ENCODE data around the gene HACD4. TPM values are rescaled to one million over a fixed set of nuclear protein-coding genes. Genes with fewer than 3 reads are reported as not detected.

HACD4 gene
- total and polyA plus RNA-seq, 8 donors: 0.29 to 12.1 (median 4.7) TPM

DNA sequence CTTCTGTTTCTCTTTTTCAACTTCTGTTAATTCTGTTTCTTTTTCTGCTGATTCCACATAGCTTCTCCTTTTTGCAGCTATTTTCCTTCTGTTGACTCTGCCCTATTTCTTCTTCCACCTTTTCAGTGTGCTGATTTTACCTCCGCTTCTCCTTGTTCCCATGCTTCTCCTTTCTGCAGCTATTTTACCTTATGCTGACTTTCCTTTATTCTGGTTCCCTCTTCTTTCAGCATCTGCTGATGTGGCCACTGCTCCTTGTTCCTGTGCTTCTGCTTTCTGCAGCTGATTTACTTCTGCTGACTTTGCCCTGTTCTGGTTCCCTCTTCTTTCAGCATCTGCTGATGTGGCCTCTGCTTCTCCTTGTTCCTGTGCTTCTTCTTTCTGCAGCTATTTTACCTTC is 58.8 kb downstream of the HACD4 start:
- 94 to 100% (median 98%) methylated on average over 1 of the region's 1 CpG for WGBS, 5 donors
- no peaks in the 10 kb centered on the region for H3K4me1 ChIP-seq

DNA sequence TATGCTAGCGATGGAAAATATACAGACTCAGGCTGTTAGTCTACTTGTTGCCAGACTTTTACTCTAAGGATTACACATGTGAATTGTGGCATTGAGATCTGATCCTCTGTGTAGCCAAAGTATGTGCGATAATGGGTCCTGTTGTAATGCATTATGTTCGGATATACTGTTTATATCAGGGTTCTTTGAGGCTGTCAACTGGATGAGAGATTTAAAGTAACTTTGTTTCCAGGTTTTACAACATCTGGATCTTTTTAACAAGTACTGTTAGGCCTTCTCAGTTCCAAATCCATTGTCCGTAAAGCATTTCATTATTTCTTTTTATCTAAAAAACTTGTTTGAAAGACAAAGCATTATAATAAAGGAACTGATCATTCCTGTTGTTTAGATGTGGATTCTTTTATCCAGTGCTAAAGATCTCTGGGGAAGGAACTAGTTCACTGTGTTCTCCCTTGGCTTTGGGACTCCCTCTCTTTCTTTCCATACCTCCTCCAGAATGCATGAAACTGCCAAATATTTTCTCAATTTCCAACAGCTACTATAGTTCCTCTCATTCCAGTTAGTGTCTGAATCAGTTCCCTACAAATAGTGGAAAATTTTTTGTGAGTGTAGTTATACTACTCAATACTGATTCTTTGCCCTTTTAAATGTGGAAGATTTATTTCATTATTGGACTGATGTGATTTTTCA is 68.8 kb downstream of the HACD4 start:
- Histone ChIP-seq H3K27me3 (no peaks in the 10 kb centered on the region), H3K4me3 (no peak overlapping the region), H3K36me3 (peaks cover 0 to 7% (median 1%) of the 10 kb centered on the region in 4 donors), H3K27ac (no peak overlapping the region), H3K9me3 (no peaks in the 10 kb centered on the region), H3K4me1 (no peaks in the 10 kb centered on the region)
- 74 to 84% (median 83%) methylated on average over 4 of the region's 4 CpGs for WGBS, 5 donors
- DNase-seq: peak in 1 of 2 donors; percentile 43
- TF ChIP-seq EP300 (IDR thresholded peaks at IDR 0.05): no peak
- TF ChIP-seq POLR2AphosphoS5 (IDR thresholded peaks at IDR 0.05): no peak
- no peak for TF ChIP-seq POLR2A (IDR thresholded peaks at IDR 0.05)
- TF ChIP-seq, protein P1, sequence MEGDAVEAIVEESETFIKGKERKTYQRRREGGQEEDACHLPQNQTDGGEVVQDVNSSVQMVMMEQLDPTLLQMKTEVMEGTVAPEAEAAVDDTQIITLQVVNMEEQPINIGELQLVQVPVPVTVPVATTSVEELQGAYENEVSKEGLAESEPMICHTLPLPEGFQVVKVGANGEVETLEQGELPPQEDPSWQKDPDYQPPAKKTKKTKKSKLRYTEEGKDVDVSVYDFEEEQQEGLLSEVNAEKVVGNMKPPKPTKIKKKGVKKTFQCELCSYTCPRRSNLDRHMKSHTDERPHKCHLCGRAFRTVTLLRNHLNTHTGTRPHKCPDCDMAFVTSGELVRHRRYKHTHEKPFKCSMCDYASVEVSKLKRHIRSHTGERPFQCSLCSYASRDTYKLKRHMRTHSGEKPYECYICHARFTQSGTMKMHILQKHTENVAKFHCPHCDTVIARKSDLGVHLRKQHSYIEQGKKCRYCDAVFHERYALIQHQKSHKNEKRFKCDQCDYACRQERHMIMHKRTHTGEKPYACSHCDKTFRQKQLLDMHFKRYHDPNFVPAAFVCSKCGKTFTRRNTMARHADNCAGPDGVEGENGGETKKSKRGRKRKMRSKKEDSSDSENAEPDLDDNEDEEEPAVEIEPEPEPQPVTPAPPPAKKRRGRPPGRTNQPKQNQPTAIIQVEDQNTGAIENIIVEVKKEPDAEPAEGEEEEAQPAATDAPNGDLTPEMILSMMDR (IDR thresholded peaks at IDR 0.05): no peak
- intact Hi-C loops (cut with DNase I; ENCODE audit: low total_unique reads): no loop called here

More for the DNA sequence above, 58.8 kb downstream of the HACD4 start:
- Histone ChIP-seq H3K27ac (no peak overlapping the region), H3K9me3 (no peaks in the 10 kb centered on the region), H3K36me3 (peaks cover 5 to 16% (median 14%) of the 10 kb centered on the region in 4 donors), H3K27me3 (no peaks in the 10 kb centered on the region), H3K4me3 (no peak overlapping the region)
- no peak for DNase-seq
- TF ChIP-seq POLR2A (IDR thresholded peaks at IDR 0.05): no peak
- intact Hi-C loops (cut with DNase I; ENCODE audit: low total_unique reads): no loop called here

GRCh38 chr9:20950707-20951106 is 80.7 kb downstream of the HACD4 start:
- intact Hi-C loops (cut with DNase I; ENCODE audit: low total_unique reads): no loop called here
- Histone ChIP-seq H3K4me3 (no peak overlapping the region), H3K27ac (no peak overlapping the region), H3K27me3 (no peaks in the 10 kb centered on the region), H3K36me3 (peaks cover 0 to 59% (median 17%) of the 10 kb centered on the region in 4 donors), H3K4me1 (no peaks in the 10 kb centered on the region), H3K9me3 (no peaks in the 10 kb centered on the region)
- TF ChIP-seq EP300 (IDR thresholded peaks at IDR 0.05): no peak
- no peak for TF ChIP-seq POLR2A (IDR thresholded peaks at IDR 0.05)
- TF ChIP-seq, protein P1 (IDR thresholded peaks at IDR 0.05): no peak
- TF ChIP-seq POLR2AphosphoS5 (IDR thresholded peaks at IDR 0.05): no peak
- DNase-seq: no peak
- 86 to 98% (median 92%) methylated on average over 2 of the region's 2 CpGs for WGBS, 5 donors

Other genes with a start within 250 kb of the HACD4 start
- not detected for gene IFNB1, start 46.3 kb upstream of the HACD4 start, total RNA-seq
- gene IFNB1, start 46.3 kb upstream of the HACD4 start, polyA plus RNA-seq: not detected
- gene IFNW1, start 110.2 kb upstream of the HACD4 start, total RNA-seq: not detected
- not detected for gene IFNW1, start 110.2 kb upstream of the HACD4 start, polyA plus RNA-seq
- not detected for gene IFNA21, start 135.0 kb upstream of the HACD4 start, total RNA-seq
- gene IFNA21, start 135.0 kb upstream of the HACD4 start, polyA plus RNA-seq: not detected
- gene IFNA4, start 155.9 kb upstream of the HACD4 start, total RNA-seq: not detected
- not detected for gene IFNA4, start 155.9 kb upstream of the HACD4 start, polyA plus RNA-seq
- gene IFNA7, start 170.6 kb upstream of the HACD4 start, total RNA-seq: not detected
- gene IFNA7, start 170.6 kb upstream of the HACD4 start, polyA plus RNA-seq: not detected
- not detected for gene IFNA10, start 175.5 kb upstream of the HACD4 start, total RNA-seq
- not detected for gene IFNA10, start 175.5 kb upstream of the HACD4 start, polyA plus RNA-seq
- not detected for gene IFNA16, start 185.7 kb upstream of the HACD4 start, total RNA-seq
- not detected for gene IFNA16, start 185.7 kb upstream of the HACD4 start, polyA plus RNA-seq
- gene IFNA17, start 196.6 kb upstream of the HACD4 start, total RNA-seq: not detected
- gene IFNA17, start 196.6 kb upstream of the HACD4 start, polyA plus RNA-seq: not detected
- not detected for gene IFNA14, start 208.4 kb upstream of the HACD4 start, total RNA-seq
- not detected for gene IFNA14, start 208.4 kb upstream of the HACD4 start, polyA plus RNA-seq

Data from stomach (tissue), 9 donors.